ENCODE results near the gene GTF3C2.

Gene GTF3C2

DNA sequence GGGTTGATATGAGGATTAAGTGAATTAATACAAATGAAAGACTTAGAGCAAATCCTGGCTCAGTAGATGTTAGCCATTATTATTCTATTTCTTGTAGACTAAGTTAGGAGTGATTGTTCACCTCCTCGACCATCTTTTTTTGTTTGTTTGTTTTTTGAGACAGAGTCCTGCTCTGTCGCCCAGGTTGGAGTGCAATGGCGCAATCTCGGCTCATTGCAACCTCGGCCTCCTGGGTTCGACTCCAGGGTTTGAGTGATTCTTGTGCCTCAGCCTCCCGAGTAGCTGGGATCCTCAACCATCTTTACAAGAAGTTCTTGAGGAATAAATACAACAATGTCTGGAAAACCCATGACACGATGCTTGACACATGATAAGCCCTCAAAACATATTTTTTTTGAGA is 61.6 kb downstream of the GTF3C2 start (continued):
- TF ChIP-seq IKZF3 (tag by site-specific recombination; IDR thresholded peaks at IDR 0.05) (no peak), ZXDB (tag by site-specific recombination; IDR thresholded peaks at IDR 0.05) (no peak), ZNF626 (tag by site-specific recombination; IDR thresholded peaks at IDR 0.05) (no peak)
- TF ChIP-seq, protein P1, sequence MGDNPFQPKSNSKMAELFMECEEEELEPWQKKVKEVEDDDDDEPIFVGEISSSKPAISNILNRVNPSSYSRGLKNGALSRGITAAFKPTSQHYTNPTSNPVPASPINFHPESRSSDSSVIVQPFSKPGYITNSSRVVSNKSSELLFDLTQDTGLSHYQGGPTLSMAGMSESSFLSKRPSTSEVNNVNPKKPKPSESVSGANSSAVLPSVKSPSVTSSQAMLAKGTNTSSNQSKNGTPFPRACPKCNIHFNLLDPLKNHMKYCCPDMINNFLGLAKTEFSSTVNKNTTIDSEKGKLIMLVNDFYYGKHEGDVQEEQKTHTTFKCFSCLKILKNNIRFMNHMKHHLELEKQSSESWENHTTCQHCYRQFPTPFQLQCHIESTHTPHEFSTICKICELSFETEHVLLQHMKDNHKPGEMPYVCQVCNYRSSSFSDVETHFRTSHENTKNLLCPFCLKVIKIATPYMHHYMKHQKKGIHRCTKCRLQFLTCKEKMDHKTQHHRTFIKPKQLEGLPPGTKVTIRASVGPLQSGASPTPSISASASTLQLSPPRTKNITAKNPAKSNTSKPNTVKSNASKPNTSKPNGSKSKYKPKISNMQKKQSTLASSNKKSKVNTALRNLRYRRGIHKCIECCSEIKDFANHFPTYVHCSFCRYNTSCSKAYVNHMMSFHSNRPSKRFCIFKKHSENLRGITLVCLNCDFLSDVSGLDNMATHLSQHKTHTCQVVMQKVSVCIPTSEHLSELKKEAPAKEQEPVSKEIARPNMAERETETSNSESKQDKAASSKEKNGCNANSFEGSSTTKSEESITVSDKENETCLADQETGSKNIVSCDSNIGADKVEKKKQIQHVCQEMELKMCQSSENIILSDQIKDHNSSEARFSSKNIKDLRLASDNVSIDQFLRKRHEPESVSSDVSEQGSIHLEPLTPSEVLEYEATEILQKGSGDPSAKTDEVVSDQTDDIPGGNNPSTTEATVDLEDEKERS (tag by site-specific recombination; IDR thresholded peaks at IDR 0.05) = no peak

DNA sequence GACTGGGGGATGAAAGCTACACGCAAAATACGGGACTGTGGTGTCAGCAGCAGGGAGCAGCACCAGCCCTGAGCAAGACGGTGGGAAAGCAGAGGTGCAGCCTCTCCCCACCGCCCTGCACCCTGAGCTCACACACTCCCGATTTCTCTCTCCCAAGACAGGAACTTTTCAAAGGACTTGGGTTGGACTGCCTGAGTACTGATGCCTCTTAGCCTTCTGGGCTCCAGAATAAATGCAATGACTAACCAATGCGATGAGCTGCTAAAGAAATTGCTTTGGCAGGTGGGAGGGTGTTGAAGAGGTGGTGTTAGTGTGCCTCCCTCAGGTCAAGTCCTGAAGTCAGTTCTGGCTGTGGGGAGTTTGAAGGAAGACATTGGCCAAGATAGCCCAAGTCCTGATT is 64.7 kb downstream of the GTF3C2 start:
- TF ChIP-seq ZNF514 (tag by site-specific recombination; IDR thresholded peaks at IDR 0.05) (no peak), ZNF701 (tag by site-specific recombination; IDR thresholded peaks at IDR 0.05) (no peak), ZNF10 (tag by site-specific recombination; IDR thresholded peaks at IDR 0.05) (no peak), ZNF501 (tag by site-specific recombination; IDR thresholded peaks at IDR 0.05) (no peak), ZFHX2 (tag by site-specific recombination; conservative IDR thresholded peaks at IDR 0.05) (peak; percentile 54), ZNF654 (tag by site-specific recombination; IDR thresholded peaks at IDR 0.05; ENCODE audit: low read depth) (peak; percentile 44), ZNF530 (tag by site-specific recombination; IDR thresholded peaks at IDR 0.05; ENCODE audit: low read depth) (no peak), EGR2 (tag by site-specific recombination; IDR thresholded peaks at IDR 0.05; ENCODE audit: low read depth) (peak; percentile 55; the same call in 1 of the 2 replicates), ZNF660 (tag by site-specific recombination; IDR thresholded peaks at IDR 0.05) (no peak), ZBTB21 (tag by site-specific recombination; IDR thresholded peaks at IDR 0.05) (no peak), ZBTB17 (tag by site-specific recombination; IDR thresholded peaks at IDR 0.05) (peak; percentile 76), ZNF2 (tag by site-specific recombination; IDR thresholded peaks at IDR 0.05) (no peak), ZNF600 (tag by site-specific recombination; IDR thresholded peaks at IDR 0.05) (peak; percentile 44; the same call in 1 of the 2 replicates), ZNF747 (tag by site-specific recombination; IDR thresholded peaks at IDR 0.05) (no peak), TRIM28 (IDR thresholded peaks at IDR 0.05; ENCODE audit: borderline replicate concordance, low read length) (0 out of 2 replicates have a peak, but pooled peaks have one; percentile 16)
- TF ChIP-seq, protein P2, sequence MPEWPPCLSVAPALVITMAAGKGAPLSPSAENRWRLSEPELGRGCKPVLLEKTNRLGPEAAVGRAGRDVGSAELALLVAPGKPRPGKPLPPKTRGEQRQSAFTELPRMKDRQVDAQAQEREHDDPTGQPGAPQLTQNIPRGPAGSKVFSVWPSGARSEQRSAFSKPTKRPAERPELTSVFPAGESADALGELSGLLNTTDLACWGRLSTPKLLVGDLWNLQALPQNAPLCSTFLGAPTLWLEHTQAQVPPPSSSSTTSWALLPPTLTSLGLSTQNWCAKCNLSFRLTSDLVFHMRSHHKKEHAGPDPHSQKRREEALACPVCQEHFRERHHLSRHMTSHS (tag by site-specific recombination; IDR thresholded peaks at IDR 0.05) = no peak
- TF ChIP-seq, protein P3, sequence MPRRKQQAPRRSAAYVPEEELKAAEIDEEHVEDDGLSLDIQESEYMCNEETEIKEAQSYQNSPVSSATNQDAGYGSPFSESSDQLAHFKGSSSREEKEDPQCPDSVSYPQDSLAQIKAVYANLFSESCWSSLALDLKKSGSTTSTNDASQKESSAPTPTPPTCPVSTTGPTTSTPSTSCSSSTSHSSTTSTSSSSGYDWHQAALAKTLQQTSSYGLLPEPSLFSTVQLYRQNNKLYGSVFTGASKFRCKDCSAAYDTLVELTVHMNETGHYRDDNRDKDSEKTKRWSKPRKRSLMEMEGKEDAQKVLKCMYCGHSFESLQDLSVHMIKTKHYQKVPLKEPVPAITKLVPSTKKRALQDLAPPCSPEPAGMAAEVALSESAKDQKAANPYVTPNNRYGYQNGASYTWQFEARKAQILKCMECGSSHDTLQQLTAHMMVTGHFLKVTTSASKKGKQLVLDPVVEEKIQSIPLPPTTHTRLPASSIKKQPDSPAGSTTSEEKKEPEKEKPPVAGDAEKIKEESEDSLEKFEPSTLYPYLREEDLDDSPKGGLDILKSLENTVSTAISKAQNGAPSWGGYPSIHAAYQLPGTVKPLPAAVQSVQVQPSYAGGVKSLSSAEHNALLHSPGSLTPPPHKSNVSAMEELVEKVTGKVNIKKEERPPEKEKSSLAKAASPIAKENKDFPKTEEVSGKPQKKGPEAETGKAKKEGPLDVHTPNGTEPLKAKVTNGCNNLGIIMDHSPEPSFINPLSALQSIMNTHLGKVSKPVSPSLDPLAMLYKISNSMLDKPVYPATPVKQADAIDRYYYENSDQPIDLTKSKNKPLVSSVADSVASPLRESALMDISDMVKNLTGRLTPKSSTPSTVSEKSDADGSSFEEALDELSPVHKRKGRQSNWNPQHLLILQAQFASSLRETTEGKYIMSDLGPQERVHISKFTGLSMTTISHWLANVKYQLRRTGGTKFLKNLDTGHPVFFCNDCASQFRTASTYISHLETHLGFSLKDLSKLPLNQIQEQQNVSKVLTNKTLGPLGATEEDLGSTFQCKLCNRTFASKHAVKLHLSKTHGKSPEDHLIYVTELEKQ (tag by site-specific recombination; IDR thresholded peaks at IDR 0.05; ENCODE audit: borderline replicate concordance) = no peak
- TF ChIP-seq, protein P4, sequence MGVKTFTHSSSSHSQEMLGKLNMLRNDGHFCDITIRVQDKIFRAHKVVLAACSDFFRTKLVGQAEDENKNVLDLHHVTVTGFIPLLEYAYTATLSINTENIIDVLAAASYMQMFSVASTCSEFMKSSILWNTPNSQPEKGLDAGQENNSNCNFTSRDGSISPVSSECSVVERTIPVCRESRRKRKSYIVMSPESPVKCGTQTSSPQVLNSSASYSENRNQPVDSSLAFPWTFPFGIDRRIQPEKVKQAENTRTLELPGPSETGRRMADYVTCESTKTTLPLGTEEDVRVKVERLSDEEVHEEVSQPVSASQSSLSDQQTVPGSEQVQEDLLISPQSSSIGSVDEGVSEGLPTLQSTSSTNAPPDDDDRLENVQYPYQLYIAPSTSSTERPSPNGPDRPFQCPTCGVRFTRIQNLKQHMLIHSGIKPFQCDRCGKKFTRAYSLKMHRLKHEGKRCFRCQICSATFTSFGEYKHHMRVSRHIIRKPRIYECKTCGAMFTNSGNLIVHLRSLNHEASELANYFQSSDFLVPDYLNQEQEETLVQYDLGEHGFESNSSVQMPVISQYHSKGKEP (tag by site-specific recombination; IDR thresholded peaks at IDR 0.05) = no peak
- Histone ChIP-seq H3K9me3 (ENCODE audit: control insufficient read depth, insufficient read depth, low read depth, low read length) (no peaks in the 10 kb centered on the region), H3K36me3 (ENCODE audit: control insufficient read depth in 2 of 2, insufficient read depth in 1 of 2, low read length in 2 of 2) (no peaks in the 10 kb centered on the region), H3K4me3 (ENCODE audit: low read depth, low read length) (no peak overlapping the region), H3K27ac (ENCODE audit: extremely low read depth, low read depth, low read length) (no peak overlapping the region), H3K4me1 (ENCODE audit: control insufficient read depth, insufficient read depth, low read length) (peaks cover 13% of the 10 kb centered on the region)
- ChIA-PET POLR2A (no interaction called here), CTCF (interaction anchor here (0.6 to 17.4 kb wide), 14 partner anchors 10 to 331 kb away, joined by 3 to 211 read pairs (median 4); partner anchors contain the start of genes KHK and TRIM54)
